Endometrial microvascular endothelial cells (primary cell): ENCODE data around the gene GATD1. TPM values are rescaled to one million over a fixed set of nuclear protein-coding genes. Genes with fewer than 3 reads are reported as not detected.

ENCODE experiments used
- in situ Hi-C: cut with HindIII; loops from 2 replicates; pipeline ENCODE4 v1.10.0; 2017; ENCODE audit warnings: low sequenced_read_pairs, low pct_unique_long_range_greater_than_20kb; ENCODE audit errors: inconsistent ontology term
- total RNA-seq: library from RNA; depleted of rRNA; stranded (reverse); fragments of >200 nt; gene quantifications from one replicate; pipeline ENCODE4 v1.2.3, GENCODE V29; 2015; ENCODE audit errors: inconsistent ontology term

The GATD1 gene, protein sequence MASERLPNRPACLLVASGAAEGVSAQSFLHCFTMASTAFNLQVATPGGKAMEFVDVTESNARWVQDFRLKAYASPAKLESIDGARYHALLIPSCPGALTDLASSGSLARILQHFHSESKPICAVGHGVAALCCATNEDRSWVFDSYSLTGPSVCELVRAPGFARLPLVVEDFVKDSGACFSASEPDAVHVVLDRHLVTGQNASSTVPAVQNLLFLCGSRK
- total RNA-seq = 36.2 TPM

GRCh38 chr11:777288-778255 lies at the start of gene GATD1:
GATD1 (minus strand) TSS chr11:777487; CDS start chr11:777462, 25 bp downstream.
- in situ Hi-C loops = no loop called here

DNA sequence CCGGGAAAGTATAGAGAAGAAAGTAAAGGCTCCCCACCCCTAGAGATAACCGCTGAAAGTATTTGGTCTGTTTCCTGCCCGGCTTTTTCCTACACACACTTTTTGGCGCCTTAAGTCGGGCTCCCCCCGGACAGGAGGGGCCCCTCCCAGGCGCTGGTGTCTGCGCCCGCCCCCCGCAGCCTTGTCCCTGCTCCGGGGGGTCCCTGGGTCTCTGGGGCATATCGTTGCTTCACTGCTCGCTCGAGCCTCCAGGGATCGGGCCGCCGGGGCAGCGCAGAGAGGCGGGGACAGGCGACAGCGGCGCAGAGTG lies 49.5 kb upstream of the GATD1 start:
- in situ Hi-C loops = no loop called here

DNA sequence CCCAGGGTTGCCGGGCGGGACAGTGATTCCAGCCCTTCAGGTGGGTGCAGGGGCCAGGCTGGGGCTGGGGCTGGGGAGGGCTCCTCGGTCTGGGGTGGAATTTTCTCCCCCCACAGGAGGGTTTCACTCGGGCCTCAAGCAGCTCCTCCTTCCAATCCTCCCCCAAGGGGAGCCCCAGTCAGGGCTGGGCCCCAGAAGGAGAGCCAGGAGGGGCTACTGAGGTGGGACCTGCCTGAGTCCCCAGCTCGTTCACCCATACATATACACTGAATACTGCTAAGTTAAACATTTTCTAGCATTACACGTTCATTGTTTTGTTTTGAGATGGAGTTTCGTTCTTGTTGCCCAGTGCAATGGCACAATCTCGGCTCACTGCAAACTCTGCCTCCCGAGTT lies 48.9 kb upstream of the GATD1 start:
- in situ Hi-C loops = no loop called here

DNA sequence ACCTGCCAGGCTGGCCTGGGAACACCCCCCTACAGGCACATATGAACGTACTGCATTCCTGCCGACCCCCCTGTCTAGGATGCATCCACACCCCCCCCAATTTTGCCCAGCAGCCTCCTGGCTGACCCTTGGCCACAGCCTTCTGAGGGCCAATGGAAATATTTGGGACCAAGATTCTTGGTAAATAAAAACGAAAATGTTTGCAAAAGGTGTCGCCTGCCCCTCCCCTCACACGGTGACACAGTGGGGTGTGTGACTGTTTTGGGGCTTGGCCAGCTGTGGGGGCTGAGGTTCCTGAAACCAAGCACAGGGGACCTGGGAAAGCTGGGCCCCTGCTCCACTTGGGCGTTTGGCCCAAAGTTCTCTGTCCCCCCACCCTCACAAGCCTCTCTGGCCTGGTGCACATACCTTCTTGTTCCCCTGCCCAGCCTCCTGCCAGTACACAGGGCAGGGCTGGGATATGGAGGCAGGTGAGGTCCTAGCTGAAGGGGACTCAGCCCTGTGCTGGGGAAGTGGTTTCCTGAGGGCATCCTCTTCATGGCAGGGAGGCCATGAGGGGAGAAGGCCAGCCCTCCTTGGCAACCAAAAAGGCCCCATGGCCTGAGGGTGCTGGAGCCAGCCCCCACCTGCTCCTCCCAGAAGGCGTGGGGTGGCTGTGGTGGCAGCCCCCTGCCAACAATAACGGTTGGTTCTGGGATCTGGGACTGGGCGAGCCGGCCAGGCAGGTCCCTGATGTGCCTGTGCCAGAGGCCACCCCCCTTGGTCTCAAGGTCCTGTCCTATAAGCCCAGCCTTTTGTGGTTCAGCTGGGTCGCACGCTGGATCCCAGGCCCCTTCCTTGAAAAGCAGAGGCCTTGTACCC lies 48.3 kb upstream of the GATD1 start:
- in situ Hi-C loops = no loop called here

DNA sequence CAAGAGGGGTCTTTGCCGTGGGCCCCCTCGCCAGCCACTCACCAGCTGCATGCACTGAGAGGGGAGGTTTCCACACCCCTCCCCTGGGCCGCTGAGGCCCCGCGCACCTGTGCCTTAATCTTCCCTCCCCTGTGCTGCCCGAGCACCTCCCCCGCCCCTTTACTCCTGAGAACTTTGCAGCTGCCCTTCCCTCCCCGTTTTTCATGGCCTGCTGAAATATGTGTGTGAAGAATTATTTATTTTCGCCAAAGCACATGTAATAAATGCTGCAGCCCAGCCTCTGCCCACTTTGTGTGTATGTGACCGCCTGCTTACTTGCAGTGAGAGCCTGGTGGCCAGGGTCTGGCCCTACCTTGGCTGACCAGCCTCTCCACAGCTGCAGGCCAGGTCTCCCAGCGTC lies 47.7 kb upstream of the GATD1 start:
- in situ Hi-C loops = no loop called here

GRCh38 chr11:824292-824880 lies 47.1 kb upstream of the GATD1 start:
- in situ Hi-C loops = no loop called here

DNA sequence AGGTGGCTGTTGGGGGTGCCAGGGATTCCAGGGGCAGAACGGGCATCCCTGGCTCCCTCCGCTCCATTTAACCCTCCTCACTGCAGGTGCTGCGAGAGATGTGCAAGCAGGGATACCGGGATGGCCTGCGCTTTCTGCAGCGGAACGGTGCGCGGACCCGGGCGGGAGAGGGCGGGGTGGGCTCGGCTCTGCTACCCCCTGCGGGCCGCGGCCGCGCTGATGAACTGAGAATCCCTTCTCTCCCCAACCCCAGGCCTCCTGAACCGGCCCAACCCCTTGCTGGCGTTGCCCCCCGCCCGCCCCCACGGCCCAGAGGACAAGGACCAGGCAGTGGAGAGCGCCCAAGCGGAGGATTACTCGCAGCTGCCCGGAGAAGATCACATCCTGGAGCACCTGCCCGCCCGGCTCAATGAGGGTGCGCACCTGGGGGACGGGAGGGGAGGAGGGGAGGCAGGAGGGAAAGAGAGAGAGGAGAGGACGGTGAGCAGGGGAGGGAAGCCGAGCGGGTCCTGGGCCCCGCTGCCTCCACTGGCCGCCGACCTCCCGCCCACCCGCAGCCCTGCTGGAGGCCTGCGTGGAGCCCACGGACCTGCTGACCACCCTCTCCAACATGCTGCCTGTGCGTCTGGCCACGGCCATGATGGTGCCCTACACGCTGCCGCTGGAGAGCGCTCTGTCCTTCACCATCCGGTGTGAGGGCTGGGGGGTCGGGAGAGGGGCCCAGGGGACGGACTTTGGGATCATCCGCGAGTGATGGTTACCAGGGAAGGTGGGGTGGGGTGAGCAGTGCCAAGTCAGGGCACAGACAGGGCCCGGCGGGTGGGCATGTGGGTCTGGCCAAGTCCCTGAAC lies 46.4 kb upstream of the GATD1 start:
- in situ Hi-C loops = no loop called here

DNA sequence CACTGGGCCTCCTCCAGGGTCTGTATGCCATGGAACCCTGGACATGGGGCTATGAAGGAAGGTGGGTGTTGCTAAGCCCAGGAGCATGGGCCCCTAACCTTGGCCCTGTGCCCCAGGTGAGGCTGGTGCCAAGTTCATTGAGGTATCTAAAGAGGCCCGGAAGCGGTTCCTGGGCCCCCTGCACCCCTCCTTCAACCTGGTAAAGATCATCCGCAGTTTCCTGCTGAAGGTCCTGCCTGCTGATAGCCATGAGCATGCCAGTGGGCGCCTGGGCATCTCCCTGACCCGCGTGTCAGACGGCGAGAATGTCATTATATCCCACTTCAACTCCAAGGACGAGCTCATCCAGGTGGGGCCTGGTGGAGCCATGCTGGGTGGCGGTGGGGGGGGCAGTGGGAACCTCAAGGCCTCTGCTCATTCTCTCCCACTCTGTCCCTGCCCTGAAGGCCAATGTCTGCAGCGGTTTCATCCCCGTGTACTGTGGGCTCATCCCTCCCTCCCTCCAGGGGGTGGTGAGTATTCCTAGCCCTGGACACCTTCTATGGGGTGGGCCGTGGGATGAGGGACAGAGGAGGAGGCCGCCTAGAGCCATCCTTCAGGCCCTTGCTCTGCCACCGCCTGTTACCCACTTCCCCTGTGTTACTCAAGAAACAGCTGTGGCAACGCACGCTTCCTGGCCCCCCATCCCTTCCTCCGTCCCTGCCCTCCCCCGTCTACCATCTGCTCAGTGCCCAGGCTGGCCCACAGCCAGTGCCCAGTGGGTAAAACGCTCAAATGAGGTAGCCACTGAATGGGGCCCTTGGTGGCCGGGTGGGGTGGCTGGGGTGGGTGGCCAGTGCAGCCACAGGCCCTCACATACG lies 44.5 kb upstream of the GATD1 start:
- in situ Hi-C loops = no loop called here

GRCh38 chr11:820655-821511 lies 43.6 kb upstream of the GATD1 start:
- in situ Hi-C loops = no loop called here

- in situ Hi-C loops = no loop called here
These were observed 42.8 kb upstream of the GATD1 start for GRCh38 chr11:819943-820649.

GRCh38 chr11:819129-819931 lies 42.0 kb upstream of the GATD1 start:
- in situ Hi-C loops = no loop called here

GRCh38 chr11:818396-819128 lies 41.3 kb upstream of the GATD1 start, which contains the start of gene PNPLA2:
PNPLA2 (plus strand) TSS chr11:818914; CDS start chr11:819719, 805 bp downstream.
- in situ Hi-C loops = no loop called here

- in situ Hi-C loops = no loop called here
These were observed 39.1 kb upstream of the GATD1 start for GRCh38 chr11:816433-816779.

GRCh38 chr11:815675-816432 lies 38.6 kb upstream of the GATD1 start:
- in situ Hi-C loops = no loop called here
